ENCODE measurements around the gene GDI2. TPM values are rescaled to one million over a fixed set of nuclear protein-coding genes. Genes with fewer than 3 reads are reported as not detected.

GDI2 gene
- total and polyA plus RNA-seq, 2 of the 13 experiments (the other 11 are each of a cell fraction or from before 2014, with no cell fraction given) = 153 to 477 TPM

- peak; percentile 99 for TF ChIP-seq SOX13 (IDR thresholded peaks at IDR 0.05)
- TF ChIP-seq SOX13 (CRISPR knock-in tag; conservative IDR thresholded peaks at IDR 0.05 in 1 of 2, IDR thresholded peaks at IDR 0.05 in 1 of 2) = peak in 1 of 2 experiments; percentile 99; a peak in 2 of 4 replicates
- TF ChIP-seq E2F1 (CRISPR knock-in tag; IDR thresholded peaks at IDR 0.05) = no peak
- TF ChIP-seq HDAC6 (IDR thresholded peaks at IDR 0.05; ENCODE audit: low read depth, low read length) = no peak
- no peak for TF ChIP-seq RERE (CRISPR knock-in tag; IDR thresholded peaks at IDR 0.05; ENCODE audit: low read depth)
- TF ChIP-seq BCL6 (CRISPR knock-in tag; IDR thresholded peaks at IDR 0.05) = peak; percentile 62; the same call in 1 of the 2 replicates
- peak; percentile 15; the same call in 1 of the 2 replicates for TF ChIP-seq IRF2 (CRISPR knock-in tag; IDR thresholded peaks at IDR 0.05)
- TF ChIP-seq, protein P1, sequence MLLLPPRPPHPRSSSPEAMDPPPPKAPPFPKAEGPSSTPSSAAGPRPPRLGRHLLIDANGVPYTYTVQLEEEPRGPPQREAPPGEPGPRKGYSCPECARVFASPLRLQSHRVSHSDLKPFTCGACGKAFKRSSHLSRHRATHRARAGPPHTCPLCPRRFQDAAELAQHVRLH (CRISPR knock-in tag; IDR thresholded peaks at IDR 0.05; ENCODE audit: borderline replicate concordance, low read depth) = no peak
- no peak; the same call in 1 of the 2 replicates for TF ChIP-seq ZNF33A (CRISPR knock-in tag; IDR thresholded peaks at IDR 0.05; ENCODE audit: borderline replicate concordance)
- TF ChIP-seq ZNF770 (CRISPR knock-in tag; IDR thresholded peaks at IDR 0.05) = no peak
- TF ChIP-seq DPF2 (CRISPR knock-in tag; IDR thresholded peaks at IDR 0.05; ENCODE audit: borderline replicate concordance, low read depth) = no peak
- TF ChIP-seq ISX (CRISPR knock-in tag; conservative IDR thresholded peaks at IDR 0.05) = no peak
- no peak for TF ChIP-seq LBX2 (CRISPR knock-in tag; IDR thresholded peaks at IDR 0.05; ENCODE audit: borderline replicate concordance)
- no peak for TF ChIP-seq ZNF383 (CRISPR knock-in tag; IDR thresholded peaks at IDR 0.05; ENCODE audit: borderline replicate concordance)
- no peak for TF ChIP-seq THAP7 (CRISPR knock-in tag; IDR thresholded peaks at IDR 0.05)
- no peak for TF ChIP-seq NCOA2 (CRISPR knock-in tag; IDR thresholded peaks at IDR 0.05)
Measured at GRCh38 chr10:5748394-5748803, 64.8 kb downstream of the GDI2 start (continued).
